ENCODE measurements around the gene JOSD1.
A peak's percentile ranks its signal among the peaks of the same experiment; 100 is the strongest.

Gene JOSD1

GRCh38 chr22:38733724-38734381, 33.1 kb upstream of the JOSD1 start:
- TF ChIP-seq CTCF (conservative IDR thresholded peaks at IDR 0.05; ENCODE audit: low read depth): no peak
- peak overlapping the region; percentile 73 for H3K27ac ChIP-seq
- ChIA-PET CTCF (interaction anchor here (0.6 to 1.1 kb wide), 3 partner anchors 12 to 120 kb away, joined by 3 to 4 read pairs (median 4); no protein-coding TSS in a partner anchor), POLR2A (ENCODE audit: low non-redundant PET) (no interaction called here)
- DNase-seq (ENCODE audit: low spot score): no peak

- TF ChIP-seq CTCF (conservative IDR thresholded peaks at IDR 0.05; ENCODE audit: low read depth): peak; percentile 78
- H3K27ac ChIP-seq: peak overlapping the region; percentile 73
- peak; percentile 34 for DNase-seq (ENCODE audit: low spot score)
- CTCF ChIA-PET: interaction anchor here (1.0 to 1.1 kb wide), 2 partner anchors 36 to 119 kb away, joined by 4 read pairs; no protein-coding TSS in a partner anchor
- POLR2A ChIA-PET (ENCODE audit: low non-redundant PET): no interaction called here
Measured at GRCh38 chr22:38733329-38733723, 32.6 kb upstream of the JOSD1 start.

GRCh38 chr22:38732251-38732815, 31.6 kb upstream of the JOSD1 start:
- peak overlapping the region; percentile 73 for H3K27ac ChIP-seq
- DNase-seq (ENCODE audit: low spot score): no peak
- CTCF ChIA-PET: no interaction called here
- TF ChIP-seq CTCF (conservative IDR thresholded peaks at IDR 0.05; ENCODE audit: low read depth): no peak
- POLR2A ChIA-PET (ENCODE audit: low non-redundant PET): no interaction called here

- ChIA-PET CTCF (no interaction called here), POLR2A (ENCODE audit: low non-redundant PET) (no interaction called here)
- TF ChIP-seq CTCF (conservative IDR thresholded peaks at IDR 0.05; ENCODE audit: low read depth): no peak
- no peak for DNase-seq (ENCODE audit: low spot score)
- peak overlapping the region; percentile 73 for H3K27ac ChIP-seq
Measured at GRCh38 chr22:38731703-38732161, 31.0 kb upstream of the JOSD1 start.

GRCh38 chr22:38730411-38730871, 29.7 kb upstream of the JOSD1 start:
- ChIA-PET CTCF (no interaction called here), POLR2A (ENCODE audit: low non-redundant PET) (no interaction called here)
- no peak for DNase-seq (ENCODE audit: low spot score)
- H3K27ac ChIP-seq: peak overlapping the region; percentile 27
- TF ChIP-seq CTCF (conservative IDR thresholded peaks at IDR 0.05; ENCODE audit: low read depth): no peak

- no peak for DNase-seq (ENCODE audit: low spot score)
- H3K27ac ChIP-seq: peak overlapping the region; percentile 27
- ChIA-PET POLR2A (ENCODE audit: low non-redundant PET) (no interaction called here), CTCF (no interaction called here)
- TF ChIP-seq CTCF (conservative IDR thresholded peaks at IDR 0.05; ENCODE audit: low read depth): no peak
Measured at GRCh38 chr22:38729946-38730345, 29.2 kb upstream of the JOSD1 start.
